ENCODE results near the gene FAM117A. TPM values are rescaled to one million over a fixed set of nuclear protein-coding genes. Genes with fewer than 3 reads are reported as not detected.

The FAM117A gene
- total RNA-seq, 1 experiment from 2014 or later: 26.2 TPM

DNA sequence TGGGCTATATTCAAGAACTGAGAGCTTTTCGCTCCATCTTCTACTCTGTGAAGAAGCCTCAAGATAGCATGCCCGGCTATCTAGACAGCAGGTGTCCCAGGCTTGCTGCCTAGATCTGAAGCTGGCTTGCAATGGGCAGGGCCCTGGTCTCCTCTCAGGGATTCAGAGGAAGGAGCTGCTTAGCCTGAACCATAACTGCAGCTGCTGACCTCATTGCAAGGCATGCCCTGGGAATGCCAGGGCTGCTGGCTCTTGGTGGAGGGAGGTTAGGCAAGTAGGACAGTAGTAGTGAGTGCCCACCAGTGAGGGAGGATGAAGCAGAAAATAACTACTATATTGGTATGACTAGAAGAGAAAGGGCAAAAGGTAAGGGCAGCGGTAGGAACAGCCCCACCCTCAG lies 34.9 kb downstream of the FAM117A start (continued):
- TF ChIP-seq, protein P1, sequence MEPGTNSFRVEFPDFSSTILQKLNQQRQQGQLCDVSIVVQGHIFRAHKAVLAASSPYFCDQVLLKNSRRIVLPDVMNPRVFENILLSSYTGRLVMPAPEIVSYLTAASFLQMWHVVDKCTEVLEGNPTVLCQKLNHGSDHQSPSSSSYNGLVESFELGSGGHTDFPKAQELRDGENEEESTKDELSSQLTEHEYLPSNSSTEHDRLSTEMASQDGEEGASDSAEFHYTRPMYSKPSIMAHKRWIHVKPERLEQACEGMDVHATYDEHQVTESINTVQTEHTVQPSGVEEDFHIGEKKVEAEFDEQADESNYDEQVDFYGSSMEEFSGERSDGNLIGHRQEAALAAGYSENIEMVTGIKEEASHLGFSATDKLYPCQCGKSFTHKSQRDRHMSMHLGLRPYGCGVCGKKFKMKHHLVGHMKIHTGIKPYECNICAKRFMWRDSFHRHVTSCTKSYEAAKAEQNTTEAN (CRISPR knock-in tag; IDR thresholded peaks at IDR 0.05): no peak
- TF ChIP-seq SMAD3 (CRISPR knock-in tag; IDR thresholded peaks at IDR 0.05; ENCODE audit: borderline replicate concordance): no peak

DNA sequence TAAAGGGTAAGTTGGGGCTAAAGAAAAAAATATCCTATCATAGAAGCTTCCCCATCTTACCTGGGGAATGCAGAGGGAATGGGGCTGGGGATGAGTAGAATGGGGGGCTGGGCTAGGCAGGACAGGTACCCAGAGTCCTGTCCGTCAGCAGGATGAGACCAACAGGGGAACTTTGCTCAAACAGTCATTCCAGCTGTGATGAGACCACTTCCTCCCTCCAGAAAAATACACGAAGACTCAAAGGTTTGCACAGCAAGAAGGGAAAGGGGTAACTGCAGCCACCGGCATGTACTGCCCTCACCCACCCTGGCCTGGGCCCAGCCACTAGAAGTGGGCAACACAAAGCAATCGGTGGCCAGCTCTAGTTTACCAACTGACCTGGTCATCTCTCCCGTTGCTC lies 35.5 kb downstream of the FAM117A start:
- no peak for DNase-seq (ENCODE audit: low spot score)
- TF ChIP-seq JAZF1 (CRISPR knock-in tag; IDR thresholded peaks at IDR 0.05) (no peak), TEAD1 (CRISPR knock-in tag; IDR thresholded peaks at IDR 0.05) (no peak), ZNF423 (CRISPR knock-in tag; IDR thresholded peaks at IDR 0.05) (no peak), ETV6 (CRISPR knock-in tag; IDR thresholded peaks at IDR 0.05) (no peak), ZNF263 (CRISPR knock-in tag; IDR thresholded peaks at IDR 0.05; ENCODE audit: low read depth) (no peak), EMX1 (CRISPR knock-in tag; IDR thresholded peaks at IDR 0.05) (no peak), GABPB1 (CRISPR knock-in tag; IDR thresholded peaks at IDR 0.05) (no peak), NR1H2 (CRISPR knock-in tag; IDR thresholded peaks at IDR 0.05) (no peak), SOX15 (CRISPR knock-in tag; IDR thresholded peaks at IDR 0.05) (no peak)
- TF ChIP-seq, protein P2, sequence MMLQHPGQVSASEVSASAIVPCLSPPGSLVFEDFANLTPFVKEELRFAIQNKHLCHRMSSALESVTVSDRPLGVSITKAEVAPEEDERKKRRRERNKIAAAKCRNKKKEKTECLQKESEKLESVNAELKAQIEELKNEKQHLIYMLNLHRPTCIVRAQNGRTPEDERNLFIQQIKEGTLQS (CRISPR knock-in tag; conservative IDR thresholded peaks at IDR 0.05): no peak
- TF ChIP-seq, protein P3, sequence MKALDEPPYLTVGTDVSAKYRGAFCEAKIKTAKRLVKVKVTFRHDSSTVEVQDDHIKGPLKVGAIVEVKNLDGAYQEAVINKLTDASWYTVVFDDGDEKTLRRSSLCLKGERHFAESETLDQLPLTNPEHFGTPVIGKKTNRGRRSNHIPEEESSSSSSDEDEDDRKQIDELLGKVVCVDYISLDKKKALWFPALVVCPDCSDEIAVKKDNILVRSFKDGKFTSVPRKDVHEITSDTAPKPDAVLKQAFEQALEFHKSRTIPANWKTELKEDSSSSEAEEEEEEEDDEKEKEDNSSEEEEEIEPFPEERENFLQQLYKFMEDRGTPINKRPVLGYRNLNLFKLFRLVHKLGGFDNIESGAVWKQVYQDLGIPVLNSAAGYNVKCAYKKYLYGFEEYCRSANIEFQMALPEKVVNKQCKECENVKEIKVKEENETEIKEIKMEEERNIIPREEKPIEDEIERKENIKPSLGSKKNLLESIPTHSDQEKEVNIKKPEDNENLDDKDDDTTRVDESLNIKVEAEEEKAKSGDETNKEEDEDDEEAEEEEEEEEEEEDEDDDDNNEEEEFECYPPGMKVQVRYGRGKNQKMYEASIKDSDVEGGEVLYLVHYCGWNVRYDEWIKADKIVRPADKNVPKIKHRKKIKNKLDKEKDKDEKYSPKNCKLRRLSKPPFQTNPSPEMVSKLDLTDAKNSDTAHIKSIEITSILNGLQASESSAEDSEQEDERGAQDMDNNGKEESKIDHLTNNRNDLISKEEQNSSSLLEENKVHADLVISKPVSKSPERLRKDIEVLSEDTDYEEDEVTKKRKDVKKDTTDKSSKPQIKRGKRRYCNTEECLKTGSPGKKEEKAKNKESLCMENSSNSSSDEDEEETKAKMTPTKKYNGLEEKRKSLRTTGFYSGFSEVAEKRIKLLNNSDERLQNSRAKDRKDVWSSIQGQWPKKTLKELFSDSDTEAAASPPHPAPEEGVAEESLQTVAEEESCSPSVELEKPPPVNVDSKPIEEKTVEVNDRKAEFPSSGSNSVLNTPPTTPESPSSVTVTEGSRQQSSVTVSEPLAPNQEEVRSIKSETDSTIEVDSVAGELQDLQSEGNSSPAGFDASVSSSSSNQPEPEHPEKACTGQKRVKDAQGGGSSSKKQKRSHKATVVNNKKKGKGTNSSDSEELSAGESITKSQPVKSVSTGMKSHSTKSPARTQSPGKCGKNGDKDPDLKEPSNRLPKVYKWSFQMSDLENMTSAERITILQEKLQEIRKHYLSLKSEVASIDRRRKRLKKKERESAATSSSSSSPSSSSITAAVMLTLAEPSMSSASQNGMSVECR (CRISPR knock-in tag; IDR thresholded peaks at IDR 0.05; ENCODE audit: borderline replicate concordance): no peak
- TF ChIP-seq, protein P4, sequence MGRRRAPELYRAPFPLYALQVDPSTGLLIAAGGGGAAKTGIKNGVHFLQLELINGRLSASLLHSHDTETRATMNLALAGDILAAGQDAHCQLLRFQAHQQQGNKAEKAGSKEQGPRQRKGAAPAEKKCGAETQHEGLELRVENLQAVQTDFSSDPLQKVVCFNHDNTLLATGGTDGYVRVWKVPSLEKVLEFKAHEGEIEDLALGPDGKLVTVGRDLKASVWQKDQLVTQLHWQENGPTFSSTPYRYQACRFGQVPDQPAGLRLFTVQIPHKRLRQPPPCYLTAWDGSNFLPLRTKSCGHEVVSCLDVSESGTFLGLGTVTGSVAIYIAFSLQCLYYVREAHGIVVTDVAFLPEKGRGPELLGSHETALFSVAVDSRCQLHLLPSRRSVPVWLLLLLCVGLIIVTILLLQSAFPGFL (CRISPR knock-in tag; IDR thresholded peaks at IDR 0.05; ENCODE audit: borderline replicate concordance): no peak
- peaks cover 21% of the 10 kb centered on the region for H3K36me3 Mint-ChIP-seq
- ChIA-PET CTCF (interaction anchor here (1.4 kb wide), 1 partner anchor 20 kb away, joined by 4 read pairs; the partner anchor contains the start of gene SLC35B1), POLR2A (interaction anchor here (0.5 kb wide), 1 partner anchor 36 kb away, joined by 3 read pairs; the partner anchor contains the start of gene FAM117A)
- H3K27me3 Mint-ChIP-seq (ENCODE audit: low read depth): no peaks in the 10 kb centered on the region; the same call in 1 of the 2 replicates
- H3K4me3 Mint-ChIP-seq: no peak overlapping the region
- no peak overlapping the region for H3K27ac Mint-ChIP-seq
- H3K9me3 Mint-ChIP-seq: peaks cover 9% of the 10 kb centered on the region
- H3K4me1 Mint-ChIP-seq: 0 out of 2 replicates have a peak, but pooled peaks cover 2% of the 10 kb centered on the region
- ATAC-seq: no peak

DNA sequence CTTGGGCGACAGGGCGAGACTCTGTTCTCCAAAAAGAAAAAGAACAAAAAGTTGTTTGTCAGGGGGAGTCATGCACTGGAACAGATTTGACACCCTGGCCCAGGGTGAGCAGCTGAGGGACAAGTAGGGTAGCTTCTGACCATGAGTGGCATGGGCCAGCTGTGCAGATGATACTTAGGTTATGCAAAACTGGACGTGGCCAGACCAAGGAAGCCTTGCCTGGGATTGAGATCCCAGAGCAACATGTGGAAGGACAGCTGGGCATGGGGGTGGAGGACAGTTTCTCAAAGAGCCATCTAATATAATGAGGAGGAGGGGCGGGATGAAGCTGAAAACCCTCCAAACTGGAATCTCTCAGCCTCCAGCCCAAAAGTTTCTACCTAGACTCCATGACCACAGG lies 36.6 kb downstream of the FAM117A start:
- DNase-seq (ENCODE audit: low spot score) (no peak), ATAC-seq (no peak)
- peaks cover 21% of the 10 kb centered on the region for H3K36me3 Mint-ChIP-seq
- TF ChIP-seq, protein P5, sequence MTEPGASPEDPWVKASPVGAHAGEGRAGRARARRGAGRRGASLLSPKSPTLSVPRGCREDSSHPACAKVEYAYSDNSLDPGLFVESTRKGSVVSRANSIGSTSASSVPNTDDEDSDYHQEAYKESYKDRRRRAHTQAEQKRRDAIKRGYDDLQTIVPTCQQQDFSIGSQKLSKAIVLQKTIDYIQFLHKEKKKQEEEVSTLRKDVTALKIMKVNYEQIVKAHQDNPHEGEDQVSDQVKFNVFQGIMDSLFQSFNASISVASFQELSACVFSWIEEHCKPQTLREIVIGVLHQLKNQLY (CRISPR knock-in tag; IDR thresholded peaks at IDR 0.05): no peak
- TF ChIP-seq, protein P6, sequence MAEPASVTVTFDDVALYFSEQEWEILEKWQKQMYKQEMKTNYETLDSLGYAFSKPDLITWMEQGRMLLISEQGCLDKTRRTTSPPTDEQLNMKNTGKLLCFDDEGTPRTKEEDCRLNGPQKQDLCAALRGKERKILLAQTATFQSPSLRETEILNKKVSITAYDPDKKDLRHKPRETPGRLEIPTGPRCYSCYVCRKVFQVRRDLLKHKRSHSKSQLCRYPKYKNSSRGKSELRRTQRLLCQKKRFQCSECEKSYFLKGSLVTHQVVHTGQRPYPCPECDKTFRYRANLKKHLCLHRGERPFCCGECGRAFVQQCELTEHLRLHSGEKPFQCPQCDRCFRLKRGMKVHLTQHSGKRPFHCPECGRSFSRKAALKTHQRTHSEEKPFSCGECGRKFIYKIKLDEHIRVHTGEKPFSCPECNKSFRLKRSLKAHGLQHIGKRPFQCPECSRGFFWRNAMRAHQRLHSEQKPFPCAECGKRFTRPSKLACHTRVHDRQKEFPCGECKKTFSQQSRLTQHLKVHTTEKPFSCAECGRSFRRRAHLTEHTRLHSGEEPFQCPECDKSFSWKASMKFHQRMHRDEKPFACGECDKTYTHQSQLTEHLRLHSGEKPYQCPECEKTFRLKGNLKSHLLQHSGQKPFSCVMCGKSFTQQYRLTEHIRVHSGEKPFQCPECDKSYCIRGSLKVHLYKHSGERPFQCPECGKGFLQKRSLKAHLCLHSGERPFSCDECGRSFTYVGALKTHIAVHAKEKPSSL (CRISPR knock-in tag; conservative IDR thresholded peaks at IDR 0.05): no peak
- no peak for TF ChIP-seq PRRX2 (CRISPR knock-in tag; IDR thresholded peaks at IDR 0.05)
- TF ChIP-seq NFATC4 (CRISPR knock-in tag; IDR thresholded peaks at IDR 0.05): no peak
- TF ChIP-seq GRHL2 (CRISPR knock-in tag; IDR thresholded peaks at IDR 0.05; ENCODE audit: insufficient replicate concordance, severe bottlenecking): no peak
- peaks cover 9% of the 10 kb centered on the region for H3K9me3 Mint-ChIP-seq
- no peak overlapping the region for H3K27ac Mint-ChIP-seq
- CTCF ChIA-PET: interaction anchor here (1.5 kb wide), 1 partner anchor 171 kb away, joined by 4 read pairs; no protein-coding TSS in a partner anchor
- no peaks in the 10 kb centered on the region; the same call in 1 of the 2 replicates for H3K27me3 Mint-ChIP-seq (ENCODE audit: low read depth)
- 0 out of 2 replicates have a peak, but pooled peaks cover 2% of the 10 kb centered on the region for H3K4me1 Mint-ChIP-seq
- POLR2A ChIA-PET: no interaction called here
- no peak overlapping the region for H3K4me3 Mint-ChIP-seq
